DMS153 (cell line): ENCODE results near the gene SAAL1.

Experiments used
- DNase-seq: peaks from one replicate; lab custom pipeline; 2025; lab: John Stamatoyannopoulos, UW

Gene SAAL1

DNA sequence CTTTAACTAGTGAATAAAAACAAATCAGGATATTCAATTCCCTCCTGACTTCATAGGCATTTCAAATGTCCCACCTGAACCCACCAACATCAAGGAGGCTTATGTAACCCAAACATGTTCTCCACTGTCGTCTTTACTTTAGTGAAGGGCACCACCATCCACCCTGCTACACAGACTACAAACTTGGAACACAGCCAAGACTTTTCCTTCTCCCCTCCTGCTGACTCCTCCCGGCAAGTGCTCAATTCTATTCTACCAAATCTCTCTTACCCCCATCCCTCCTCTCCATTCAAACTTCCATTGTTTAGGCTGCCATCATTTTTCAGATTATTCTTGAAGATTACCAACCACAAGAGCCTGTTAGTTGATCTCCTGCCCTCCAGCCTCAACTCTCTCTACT is 24.3 kb downstream of the SAAL1 start:
- DNase-seq = no peak

- no peak for DNase-seq
These were observed 25.4 kb downstream of the SAAL1 start for GRCh38 chr11:18080451-18080850.

- DNase-seq = no peak
These were observed 27.0 kb downstream of the SAAL1 start for GRCh38 chr11:18078909-18079308.

GRCh38 chr11:18075444-18075843 is 30.4 kb downstream of the SAAL1 start:
- DNase-seq = no peak

DNA sequence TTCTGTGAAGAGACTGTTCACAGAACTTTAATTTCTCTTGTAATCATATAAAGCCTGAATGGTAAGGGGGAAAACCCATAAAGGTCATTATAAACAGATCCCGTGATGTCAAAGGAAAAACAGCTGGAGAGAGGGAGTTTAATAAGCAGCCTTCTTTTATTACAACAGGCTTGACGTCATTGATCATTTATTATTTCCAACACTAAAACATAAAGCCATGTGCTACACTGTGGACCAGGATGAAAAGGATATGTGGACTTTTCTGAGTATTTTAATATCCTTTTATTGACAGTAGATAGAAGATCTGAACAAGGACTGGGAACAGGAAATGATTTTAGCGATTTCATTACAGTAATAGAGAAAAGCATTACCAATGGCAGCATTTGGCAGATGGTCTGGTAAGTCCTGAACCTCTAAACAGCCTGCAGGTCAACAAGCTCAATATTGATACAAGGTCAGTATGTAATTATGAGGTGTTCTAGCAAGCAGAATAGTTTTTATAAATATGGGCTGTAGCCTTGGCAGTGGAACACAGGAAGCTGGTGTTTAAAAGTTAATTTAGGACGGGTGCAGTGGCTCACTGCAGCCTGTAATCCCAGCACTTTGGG is 34.7 kb downstream of the SAAL1 start:
- DNase-seq = peak; percentile 98

DNA sequence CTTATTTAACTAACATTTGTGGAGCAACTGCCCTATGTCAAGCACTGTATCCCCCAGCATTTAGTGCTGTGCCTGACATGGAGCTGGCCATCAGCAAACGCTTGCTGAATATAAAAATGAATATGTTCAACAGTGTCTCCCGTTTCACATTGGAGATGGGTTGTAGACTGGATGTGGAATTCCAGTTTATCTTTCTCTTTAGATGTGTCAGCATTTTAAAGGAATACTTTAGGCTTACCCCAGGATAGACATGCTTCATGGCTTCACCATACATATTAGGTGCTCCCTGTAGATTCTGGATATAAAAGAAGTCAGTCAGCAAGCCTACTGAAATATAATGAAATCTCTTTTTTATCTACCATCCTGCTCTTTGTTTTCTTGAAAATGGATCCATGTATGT is 38.5 kb downstream of the SAAL1 start:
- no peak for DNase-seq

DNA sequence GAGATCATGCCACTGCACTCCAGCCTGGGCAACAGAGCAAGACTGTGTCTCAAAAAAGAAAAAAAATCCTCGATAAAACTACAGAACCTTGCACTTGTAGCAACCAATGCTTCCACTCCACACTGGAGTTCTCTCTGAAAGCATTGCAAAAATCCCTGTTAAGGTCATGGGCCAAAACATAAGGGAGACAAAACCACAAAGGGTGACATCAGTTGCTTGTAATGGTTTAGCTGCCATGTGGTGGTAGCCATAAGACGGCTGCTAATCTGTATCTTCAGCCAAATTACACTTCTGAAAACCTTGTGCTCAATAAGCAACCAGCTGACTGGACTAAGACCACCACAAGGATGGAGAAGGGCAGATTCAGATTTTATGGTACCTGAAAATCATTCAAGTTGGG is 39.3 kb downstream of the SAAL1 start:
- DNase-seq = no peak

DNA sequence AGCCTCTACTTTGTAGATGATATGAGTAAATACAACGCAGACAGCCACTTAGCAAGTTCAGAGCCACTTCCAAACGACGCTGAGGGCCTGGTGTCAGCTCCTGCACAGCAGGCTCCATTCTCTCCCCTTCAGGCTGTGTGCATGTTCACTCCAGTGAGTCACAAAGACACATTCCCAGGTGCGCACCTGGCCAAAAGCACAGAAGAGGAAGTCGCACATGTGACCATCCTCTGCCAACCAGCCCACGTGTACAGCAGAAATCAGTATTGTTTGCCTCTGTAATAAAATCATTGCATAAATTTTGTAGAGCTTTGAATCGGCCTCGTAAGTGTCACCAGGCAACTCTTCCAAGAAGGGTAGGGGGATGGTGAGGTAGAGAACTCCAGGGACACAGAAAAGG is 40.3 kb downstream of the SAAL1 start:
- DNase-seq = peak; percentile 97

DNA sequence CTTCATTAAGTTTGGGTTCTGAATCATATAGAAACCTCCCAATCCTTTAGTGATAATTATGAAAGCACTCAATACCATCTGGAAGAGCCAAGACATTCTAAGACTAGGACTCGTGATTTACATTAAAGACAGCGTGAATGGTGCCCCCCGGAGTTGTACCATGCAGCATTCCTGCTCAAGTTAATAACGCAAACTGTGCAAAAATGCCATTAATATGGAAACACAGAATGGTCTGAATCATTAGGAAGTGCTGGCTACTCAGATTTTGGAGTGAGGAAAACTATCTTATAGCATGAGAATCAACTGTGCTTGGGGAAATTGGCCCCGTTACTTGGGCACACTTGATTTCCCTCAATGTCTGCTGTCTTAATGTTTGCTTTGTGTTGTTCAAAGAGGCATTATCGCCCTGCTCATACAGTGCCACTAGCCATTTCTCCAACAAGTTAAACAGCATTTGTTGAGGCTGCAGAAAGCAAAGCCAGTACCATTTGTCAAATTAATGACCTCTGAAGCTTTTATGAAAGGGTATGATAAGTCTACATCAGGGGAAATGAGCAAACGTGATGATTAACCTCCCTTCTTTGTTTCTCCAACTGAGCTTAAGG is 41.3 kb downstream of the SAAL1 start:
- DNase-seq = peak; percentile 92

GRCh38 chr11:18063862-18064434 is 41.9 kb downstream of the SAAL1 start:
- DNase-seq = peak; percentile 93

- DNase-seq = peak; percentile 94
These were observed 42.8 kb downstream of the SAAL1 start for GRCh38 chr11:18063125-18063524.

DNA sequence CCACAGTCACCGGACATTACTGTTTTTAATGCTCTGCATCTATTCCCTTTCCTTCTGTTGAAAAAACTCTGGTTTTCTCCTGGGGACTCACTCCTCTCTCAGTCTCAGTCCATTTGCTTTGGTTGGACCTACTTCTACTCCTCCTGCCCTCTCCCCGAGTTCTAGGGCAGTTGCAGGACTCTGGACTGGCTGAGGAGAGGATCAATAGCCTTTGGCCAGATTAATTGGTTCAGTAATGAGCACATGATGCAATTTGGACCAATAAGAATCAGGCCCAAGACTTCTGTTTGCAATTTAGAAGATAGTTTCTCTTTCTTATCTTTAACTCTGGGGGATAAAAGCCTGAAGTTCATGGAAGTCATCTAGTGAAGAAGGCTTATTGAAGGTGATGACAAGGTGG is 44.5 kb downstream of the SAAL1 start:
- DNase-seq = no peak

- DNase-seq = peak; percentile 18
These were observed 49.2 kb downstream of the SAAL1 start for GRCh38 chr11:18056561-18057181.

DNA sequence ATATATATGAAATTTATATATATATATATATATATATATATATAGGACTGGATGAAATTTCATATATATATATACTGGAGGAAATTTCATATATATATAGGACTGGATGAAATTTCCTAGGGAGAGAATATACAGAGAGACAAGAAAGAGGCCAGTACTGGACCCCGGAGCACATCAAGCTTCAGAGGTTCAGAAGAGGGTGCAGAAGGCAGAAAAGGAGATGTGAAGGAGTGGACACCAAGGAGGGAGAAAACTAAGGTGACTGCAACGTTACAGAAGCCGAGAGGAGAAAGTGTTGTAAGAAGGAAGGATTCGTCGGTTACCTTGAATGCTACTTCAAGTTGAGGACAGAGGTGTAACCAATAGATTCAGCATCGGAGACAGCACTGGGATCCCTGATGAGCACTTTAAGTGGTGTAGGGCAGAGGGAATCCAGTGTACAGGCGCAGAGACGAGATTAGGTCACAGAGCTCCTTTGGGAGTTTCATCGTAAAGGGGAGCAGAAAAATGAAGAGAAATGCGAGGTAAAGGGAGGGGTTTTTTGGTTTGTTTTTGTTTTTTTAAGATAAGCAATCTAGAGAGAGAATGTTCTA is 51.3 kb downstream of the SAAL1 start:
- no peak for DNase-seq

DNA sequence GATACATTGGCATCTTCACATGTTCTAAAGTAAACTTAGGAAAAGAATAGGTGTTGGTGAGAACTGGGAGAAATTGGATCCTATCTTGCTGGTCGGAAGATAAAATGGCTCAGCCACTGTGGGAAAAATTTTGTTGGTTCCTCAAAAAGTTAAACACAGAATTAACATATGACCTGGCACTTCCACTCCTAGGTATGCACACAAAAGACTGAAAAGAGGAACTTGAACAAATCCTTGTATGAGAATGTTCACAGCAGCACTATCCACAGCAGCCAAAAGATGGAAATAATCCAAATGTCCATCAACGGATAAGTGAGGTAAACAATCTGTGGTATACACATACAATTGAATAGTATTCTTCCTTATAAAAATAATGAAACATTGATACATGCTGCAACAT is 55.0 kb downstream of the SAAL1 start:
- no peak for DNase-seq

DNA sequence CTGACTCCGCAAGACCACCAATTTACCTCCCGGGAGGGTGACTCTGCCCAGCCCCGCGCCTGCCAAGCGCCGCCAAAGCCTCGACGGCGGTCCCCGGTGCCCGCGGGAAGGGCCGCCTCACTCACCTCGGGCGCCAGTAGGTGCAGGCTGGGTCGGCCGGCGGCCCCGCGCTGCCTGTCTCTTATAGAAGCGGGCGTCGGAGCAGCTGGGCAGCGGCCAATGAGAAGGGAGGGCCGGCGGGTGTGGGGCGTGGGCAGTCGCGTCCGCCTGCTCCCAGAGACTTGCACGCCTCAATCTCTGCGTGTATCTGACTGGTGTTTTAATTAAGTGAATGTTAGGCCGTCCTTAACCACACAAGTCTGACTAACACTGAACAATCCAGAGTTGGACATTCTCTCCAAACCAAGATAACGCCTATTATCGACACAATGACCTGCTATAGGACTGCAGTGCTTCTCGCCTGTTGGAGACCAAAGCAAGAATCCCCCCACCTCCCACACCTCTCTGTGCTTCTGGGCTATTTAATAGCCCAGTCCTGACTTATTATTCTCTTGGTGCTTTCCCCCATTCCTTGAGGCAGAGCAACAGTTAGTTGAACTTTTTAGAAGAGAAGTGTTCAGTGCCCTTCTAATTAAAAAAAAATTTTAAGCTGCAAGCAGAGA is 59.6 kb downstream of the SAAL1 start, which contains the start of gene TPH1:
TSS of gene TPH1 (minus strand) at position 154 of the 662 bp plus-strand sequence. CDS start 5,507 bp downstream, outside the sequence.
- peak; percentile 76 for DNase-seq

- DNase-seq = no peak
These were observed 69.4 kb downstream of the SAAL1 start for GRCh38 chr11:18036456-18036855.
